NCI-H1092 (cell line): ENCODE results near the gene FARS2.

Source experiments
- DNase-seq: peaks from one replicate; lab custom pipeline; 2025; lab: John Stamatoyannopoulos, UW

The FARS2 gene

DNA sequence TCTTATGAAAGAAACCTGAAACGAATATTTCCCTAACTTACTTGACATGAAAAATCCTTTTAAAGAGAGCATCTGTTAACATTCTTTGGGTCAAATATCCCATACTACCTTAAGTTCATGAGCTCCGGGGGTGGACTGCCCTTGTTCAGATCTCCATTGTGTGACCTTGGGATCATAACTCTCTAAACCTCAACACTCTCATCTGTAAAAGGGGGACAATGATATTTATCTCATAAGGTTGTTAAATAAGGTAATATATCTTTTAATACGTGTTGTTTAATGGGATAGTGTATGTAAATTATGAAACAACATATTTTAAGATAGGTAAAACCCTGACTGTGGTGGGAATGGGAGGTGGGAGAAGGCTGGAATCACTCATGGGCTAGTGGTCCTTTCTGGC is 326.3 kb downstream of the FARS2 start:
- no peak for DNase-seq

DNA sequence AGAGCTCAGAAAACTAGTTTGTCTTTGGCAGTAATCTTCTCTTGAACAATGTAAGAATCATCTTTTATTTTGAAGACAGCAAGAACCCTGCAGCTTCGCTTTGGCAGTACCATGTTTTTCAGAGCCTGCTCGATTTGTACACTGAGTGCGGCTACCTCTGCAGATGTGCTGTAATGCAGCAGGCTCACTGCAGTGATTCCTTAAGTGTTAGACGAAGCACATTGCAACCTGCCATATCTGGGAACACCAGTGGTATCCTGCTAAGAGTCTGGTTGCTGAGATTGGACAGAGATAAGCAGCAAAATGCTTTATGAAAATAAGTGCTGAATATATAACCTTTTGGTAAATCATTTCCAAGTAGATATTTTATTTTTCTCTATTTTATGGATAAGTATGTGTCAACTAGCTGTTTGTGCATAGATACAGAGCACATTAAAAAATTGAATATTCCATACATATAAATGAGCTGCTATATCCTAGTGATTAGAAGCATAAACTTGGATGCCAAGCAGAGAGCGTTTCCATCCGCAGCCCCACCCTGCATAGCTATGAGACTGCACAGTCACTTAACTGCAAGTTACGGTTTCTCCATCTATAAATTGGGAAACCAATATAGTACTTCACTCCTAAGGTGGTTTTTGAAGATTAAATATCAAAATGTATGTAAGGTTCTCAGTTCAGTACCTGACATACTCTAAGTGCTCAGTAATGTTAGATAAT is 328.3 kb downstream of the FARS2 start:
- no peak for DNase-seq

DNA sequence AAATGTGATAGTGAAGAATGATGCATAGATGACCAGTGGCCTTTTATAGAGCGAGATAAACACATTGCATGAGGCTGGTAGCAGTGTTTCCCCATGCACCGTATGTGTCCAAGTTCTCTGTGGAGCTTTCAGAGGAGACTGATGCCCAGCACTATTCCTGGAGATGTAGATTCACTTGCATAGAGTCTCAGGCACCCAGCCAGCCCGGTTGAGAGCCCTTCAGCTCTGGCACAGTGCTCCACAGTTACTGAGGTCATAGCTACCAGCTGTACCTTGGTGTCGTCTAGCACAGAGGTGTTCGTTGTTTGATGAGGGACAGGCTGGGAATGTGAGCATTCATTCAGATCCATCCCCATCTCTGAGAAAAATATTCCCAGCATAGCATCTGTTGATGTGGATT is 328.9 kb downstream of the FARS2 start:
- DNase-seq, result no peak

DNA sequence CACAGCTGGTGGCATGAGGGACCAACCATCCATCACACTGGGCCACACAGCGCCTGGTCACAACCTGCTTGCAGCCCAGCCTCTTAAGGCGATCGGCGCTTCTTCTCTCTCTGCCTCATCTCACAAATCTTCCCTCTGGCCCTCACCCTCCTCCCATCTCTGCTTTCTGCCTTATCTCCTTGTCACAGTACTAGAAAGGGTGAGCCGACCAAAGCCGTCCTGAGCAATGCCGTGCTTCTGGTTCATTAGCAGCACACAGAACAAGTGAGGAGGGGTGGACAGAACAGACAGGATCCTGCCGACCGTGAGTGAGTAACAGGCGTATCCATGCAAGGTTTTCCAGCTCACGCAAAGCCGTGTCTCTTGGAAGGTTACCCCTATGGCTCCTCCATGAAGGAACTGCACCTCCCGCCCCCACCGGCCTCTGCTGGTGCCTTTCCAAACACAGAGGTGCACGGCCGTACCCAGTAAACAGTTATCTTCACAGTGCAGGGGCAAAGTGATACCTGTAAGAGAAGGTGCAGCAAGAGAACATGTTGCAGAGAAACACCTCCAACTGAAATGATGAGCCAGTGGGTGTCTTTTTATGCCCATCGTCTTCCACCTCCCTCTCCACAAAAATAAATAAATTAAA is 331.7 kb downstream of the FARS2 start:
- DNase-seq, result no peak

DNA sequence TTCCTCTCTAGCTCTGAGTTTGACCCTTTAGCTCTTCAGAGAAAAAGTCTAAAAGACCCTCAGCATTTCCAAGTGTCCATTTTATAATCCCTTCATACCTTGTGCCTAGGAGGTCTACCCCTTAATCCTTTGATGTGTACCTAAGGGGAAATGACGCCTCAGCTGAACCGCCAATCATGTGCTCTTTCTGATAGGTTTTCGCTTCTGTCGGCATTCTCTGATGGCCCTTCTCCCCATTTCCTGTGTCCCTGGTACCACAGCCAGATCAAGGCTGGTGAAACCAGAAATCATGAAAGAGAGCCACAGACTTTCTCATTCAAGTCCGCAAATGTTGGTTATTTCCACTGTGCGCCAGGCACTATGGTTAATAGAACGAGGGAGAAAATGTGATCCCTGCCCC is 333.9 kb downstream of the FARS2 start:
- DNase-seq, result no peak

DNA sequence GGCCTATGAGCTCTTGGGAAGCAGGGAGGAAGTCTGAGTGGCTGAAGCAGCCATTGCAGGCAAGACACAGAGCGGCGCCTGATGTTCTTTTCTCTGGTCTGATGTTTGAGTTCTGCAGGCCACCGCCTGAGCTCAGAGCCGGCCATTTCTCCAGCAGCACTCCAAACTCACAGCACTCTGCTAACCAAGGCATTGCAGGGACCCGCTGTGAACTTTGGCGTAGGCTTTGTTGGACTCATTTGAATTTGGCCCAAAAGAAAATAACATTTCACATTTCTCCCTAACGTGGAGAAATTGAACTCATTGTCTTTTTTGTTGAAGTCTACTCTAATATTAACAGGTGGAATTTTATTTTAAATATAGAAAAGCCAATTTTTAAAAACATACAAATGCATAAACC is 336.1 kb downstream of the FARS2 start:
- DNase-seq, result no peak

DNA sequence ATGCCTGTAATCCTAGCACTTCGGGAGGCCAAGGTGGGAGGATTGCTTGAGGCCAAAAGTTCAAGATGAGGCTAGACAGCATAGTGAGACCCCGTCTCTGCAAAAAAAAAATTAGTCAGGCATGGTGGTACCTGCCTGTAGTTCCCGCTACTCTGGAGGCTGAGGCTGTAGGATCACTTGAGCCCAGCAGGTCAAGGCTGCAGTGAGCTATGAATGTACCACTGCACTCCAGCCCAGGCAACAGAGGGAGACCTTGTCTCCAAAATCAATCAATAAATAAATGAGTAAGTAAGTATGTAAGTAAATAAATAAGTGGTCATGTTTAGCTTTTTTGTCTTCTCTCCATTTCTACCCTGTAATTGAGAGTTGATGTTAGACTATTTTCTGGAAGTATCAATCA is 336.8 kb downstream of the FARS2 start:
- DNase-seq, result no peak

DNA sequence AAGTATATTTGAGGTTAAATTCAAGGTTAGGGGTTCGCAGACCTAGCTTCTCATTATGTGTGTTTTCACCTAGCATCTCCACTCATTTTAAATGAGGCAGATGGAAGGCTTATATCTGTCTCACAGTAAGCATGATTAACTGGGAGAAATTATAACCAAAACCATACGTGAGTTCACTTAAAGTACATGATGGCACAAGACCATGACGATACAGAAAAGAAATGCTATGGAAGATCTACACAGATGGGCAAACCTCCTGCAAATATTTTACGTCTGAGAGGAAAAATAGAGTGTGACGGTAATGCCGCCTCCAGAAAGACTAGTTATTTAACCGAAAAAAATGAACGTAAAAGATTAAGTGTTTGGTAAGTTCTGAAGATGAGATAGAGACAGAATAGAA is 337.8 kb downstream of the FARS2 start:
- no peak for DNase-seq

DNA sequence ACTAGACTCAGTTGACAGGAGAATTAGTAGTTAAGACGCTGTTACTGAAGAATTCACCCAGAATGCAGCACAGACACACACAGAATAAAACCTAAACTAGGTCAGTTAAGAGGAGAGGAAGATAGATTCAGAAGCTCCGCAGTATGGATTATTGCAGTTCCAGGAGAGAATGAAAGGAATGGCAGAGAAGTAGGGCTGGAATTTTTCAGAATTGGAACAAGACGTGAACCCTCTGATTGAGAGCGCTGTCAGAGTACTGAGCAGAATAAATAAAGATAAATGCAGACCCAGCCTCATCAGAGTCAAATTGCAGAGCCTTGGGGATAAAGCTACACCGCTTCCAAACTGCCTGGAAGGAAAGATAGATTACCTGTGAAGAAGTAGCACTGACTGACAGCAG is 344.6 kb downstream of the FARS2 start:
- no peak for DNase-seq

DNA sequence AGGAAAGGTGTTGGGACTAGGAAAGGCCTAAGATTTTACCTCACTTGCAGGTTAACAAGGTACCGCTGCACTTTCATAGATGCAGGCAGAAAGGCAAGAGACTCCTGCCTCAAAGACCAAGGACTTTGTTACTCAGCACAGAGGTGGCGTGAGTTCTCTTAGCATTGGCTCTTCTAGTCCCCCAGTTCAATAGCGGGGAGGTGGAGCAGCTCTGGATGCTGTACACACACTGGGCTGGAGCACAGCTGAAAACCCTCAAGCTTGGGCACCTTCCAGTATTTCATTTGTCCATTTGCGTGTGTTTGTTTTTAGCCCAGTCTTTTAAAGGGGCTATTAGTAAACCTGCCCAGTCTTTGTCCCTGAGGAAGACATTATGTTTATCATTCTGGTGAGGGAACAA is 345.2 kb downstream of the FARS2 start:
- DNase-seq, result peak; percentile 8

DNA sequence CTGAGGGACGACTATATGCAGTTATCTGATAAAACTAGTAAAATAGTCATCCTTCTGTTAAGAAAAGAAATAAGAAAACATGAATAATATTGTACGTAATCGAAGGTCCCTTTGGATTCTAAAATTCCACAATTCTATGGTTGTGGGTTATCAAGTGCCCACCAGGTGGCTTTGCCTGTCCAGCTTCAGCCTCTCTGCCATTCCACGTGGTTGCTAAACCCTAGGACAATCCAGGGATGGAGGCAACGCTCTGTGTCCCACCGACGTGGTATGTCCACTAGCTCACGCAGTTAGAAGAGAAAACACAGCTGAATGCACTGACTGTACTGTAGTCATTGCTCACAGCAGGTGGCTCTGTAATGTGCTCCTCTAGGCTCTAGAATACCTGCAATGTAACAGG is 349.3 kb downstream of the FARS2 start:
- no peak for DNase-seq

DNA sequence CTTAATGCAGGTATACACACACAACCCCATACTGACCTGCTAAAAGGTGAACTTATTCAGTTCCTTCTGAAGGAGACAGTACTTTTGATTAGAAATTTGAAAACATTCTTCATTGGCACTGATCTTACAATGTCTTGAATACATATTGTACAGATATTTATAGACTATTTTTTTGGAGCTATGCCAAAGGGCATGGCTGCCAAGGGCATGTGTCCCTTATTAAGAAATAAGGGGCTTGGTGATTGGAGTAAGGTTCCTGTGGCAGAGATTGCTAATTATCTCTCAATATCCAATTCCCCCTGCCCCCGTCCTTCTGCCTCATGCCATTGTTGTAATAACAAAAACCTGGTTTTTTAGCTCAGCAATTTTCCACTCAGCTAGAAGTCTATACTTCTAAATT is 355.9 kb downstream of the FARS2 start:
- DNase-seq, result no peak

DNA sequence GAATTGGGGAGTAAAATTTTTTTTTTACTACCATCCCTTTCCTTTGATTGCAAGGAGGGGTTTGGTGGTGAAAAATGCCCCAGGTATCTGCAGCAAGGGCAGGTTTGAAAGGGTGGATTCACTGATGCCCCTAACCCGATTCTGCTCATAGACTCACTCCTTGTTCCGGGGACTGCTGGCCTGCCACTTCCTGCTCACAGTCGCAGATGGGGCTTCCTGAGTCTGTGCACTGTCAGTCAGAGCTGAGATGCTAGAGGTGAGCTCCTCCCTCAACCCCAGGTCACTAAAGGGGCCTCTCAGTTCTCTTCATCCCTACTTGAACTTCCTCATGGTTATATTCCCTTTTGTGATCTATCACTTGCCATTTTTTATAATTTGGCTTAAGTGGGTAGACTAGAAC is 357.9 kb downstream of the FARS2 start:
- no peak for DNase-seq

DNA sequence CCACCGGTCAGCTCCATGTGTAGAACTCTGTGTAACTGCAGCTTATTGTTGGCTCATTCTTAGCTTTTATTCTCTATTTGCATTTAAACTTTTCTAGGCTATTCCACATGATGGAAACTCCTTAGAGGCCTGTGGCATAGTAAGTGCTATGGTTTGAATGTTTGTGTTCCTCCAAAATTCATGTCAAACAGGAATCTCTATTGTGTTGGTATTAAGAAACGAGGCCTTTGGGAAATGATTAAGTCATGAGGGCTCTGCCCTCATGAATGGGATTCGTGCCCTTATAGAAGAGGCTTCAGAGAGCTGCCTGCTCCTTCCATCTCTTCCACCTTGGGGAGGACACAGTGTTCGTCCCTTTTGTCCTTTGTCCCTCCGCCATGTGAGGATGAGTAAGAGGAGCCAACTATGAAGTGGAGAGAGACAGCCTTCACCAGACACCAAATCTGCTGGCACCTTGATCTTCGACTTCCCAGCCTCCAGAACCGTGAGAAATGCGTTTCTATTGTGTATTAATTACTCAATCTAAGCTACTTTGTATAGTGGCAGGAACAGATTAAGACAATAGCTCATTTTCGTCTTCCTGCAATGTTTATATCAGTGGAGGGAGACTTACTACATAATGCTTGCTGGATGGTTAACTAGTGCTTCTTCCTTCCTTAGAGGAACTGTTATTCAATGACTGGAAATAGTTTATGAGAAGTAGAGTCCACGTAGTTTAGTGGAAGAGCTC is 361.1 kb downstream of the FARS2 start:
- DNase-seq, result no peak

DNA sequence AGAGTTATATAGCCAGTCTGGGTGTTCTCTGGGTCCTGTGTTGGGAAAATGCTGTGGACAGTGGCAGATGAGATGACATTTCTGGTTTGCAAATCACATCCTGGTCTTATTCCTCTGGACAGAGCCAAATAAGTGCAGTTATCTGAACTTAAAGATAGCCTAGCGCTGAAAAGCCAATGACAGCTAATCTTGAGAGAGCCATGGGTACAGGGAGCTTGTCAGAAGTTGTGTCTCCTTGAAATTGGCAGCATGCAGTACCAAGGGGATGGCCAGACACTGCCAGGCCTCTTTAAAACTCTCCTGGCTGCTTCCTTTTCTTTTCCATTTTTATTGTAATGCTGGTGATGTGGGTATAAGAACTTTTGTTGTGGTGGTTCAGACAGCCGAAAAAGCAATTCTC is 362.5 kb downstream of the FARS2 start:
- DNase-seq, result no peak

DNA sequence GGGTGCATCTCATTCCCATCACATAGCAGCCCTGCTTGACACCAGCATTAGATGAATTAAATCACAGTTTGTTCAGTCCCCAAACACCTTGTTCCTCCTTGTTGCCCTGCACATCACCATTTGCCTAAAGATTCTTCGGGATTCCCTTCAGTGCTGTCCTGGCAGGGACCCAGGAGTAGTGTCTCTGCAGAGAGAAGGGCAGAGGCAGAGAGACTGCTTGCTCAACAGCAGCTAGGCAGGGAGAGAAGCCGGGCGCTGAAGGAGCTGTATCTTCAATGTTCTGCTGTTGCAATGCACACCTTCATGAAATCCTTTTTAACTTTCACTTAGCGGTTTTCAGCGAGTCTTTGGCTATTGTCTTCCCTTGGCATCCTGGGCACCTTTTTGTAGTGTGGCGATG is 362.9 kb downstream of the FARS2 start:
- DNase-seq, result no peak

DNA sequence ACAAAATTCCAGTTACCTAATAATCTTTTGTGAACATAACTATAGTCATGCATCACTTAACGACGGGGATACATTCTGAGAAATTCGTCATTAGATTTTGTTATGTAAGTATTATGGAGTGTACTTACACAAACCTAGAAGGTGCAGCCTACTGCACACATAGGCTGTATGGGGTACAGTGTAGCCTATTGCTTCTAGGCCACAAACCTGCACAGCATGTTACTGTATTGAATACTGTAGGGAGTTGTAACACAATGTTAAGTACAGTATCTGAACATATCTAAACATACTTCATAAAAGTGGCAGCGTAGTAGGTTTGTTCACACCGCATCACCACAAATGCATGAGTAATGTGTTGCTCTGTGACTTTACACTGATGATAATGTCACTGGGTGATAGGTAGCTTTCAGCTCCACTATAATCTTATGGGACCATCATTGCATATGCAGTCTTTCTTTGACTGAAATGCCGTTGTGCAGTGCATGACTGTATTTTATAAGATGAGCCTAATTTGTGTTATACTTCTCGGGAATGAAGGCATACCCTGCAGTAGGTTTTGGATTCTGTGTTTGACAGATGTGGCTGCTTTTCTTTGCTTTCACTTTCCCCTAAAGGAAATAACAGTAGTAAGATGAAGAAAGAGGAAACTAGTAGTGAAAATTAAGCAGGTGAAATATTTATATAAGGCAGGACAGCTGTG is 365.6 kb downstream of the FARS2 start:
- DNase-seq, result no peak

DNA sequence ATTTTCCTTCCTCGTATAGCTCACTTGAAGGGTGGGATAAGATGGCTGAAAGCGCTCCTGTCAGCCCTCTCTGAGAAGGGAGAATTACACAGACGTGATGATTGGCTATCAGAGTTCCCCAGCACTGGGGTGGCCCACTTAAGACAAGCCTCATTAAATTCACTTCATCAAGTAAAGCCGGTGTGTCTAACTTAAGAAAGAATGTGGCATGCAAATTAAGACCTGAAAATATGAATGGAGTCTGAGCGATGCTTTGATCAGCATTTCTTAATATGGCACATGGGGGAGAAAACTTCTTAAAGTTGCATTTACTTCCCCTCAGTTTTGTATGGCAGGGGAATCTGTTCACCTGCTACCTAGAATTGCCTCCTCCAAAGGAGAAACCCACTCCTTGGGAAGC is 369.3 kb downstream of the FARS2 start:
- DNase-seq, result no peak

DNA sequence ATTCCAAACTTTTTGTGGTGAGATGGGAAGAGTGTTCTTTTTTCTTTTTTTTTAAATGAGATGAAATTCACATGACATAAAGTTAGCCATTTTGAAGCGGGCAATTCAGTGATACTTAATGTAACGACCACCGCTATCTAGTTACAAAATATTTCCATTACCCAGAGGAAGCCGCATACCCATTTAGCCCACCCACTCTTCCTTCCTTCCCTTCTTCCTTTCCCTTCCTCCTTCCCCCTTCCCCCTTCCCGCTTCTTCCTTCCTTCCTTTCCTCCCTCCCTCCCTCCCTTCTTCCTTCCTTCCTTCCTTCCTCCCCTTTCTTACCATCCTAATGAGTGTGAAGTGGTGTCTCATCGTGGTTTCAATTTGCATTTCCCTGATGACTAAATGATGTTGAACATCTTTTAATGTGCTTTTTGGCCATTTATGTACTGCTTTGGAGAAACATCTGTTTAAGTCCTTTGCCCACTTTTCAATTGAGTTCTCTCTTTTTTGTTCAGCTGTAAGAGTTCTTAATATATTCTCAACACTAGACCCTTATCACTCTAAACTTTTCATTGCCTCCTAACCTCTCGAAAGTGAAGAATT is 371.1 kb downstream of the FARS2 start:
- DNase-seq, result no peak

DNA sequence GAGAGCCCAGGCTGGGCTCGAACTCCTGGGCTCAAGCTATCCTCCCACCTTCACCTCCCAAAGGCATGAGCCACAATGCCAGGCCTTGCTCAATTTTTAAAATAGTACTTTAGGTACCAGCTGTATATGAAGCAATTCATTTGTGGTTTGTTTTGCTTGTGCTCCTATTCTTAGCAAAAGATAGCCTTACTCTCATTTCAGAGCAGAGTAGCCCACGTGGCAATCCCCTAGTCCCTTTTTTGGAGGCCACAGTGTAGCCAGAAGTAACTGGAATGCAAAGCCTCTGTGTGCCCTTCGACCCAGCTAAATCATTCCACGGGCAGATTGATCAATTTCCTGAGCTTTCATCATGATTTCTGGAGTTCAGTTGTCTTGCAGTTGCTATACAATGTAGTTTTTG is 373.2 kb downstream of the FARS2 start:
- DNase-seq, result no peak

DNA sequence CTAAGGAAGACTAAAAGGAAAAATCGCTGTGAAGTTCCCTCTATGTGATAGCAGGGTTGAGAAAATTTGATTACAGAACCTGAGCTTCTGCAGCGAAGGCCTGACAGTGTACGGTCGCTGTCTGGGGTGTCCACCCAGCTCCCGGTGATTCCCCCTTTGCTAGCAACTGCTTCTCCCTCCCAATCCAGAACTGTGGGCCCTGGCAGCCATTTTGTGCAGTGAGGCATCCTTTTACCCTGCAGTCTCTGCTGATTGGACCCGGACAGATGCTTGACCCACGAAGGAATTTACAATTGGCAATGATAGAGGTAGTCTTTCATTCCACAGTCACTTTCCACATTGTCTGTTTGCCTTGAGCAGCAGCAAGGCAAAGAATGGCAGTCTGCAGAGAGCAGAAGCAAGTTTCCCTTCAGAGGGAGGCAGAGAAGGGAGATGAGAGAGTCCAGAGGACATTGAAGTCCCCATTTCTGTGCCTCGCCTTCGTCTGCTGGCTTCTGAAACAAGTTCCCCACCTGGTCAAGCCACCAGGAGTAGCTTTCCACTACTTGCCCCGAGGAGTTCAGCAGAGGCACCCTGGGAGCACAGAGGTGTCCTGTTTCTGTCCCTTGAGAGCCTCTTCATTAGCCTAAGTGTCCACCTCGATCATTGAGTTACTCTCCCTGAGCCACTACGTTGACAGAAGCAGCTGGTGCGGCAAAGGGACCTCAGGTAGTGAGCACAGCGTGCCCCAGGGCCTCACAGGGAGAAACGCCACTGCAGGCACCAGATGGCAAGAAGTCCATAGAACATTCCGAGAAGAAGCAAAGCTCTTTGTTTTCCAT is 375.1 kb downstream of the FARS2 start:
- DNase-seq, result no peak

DNA sequence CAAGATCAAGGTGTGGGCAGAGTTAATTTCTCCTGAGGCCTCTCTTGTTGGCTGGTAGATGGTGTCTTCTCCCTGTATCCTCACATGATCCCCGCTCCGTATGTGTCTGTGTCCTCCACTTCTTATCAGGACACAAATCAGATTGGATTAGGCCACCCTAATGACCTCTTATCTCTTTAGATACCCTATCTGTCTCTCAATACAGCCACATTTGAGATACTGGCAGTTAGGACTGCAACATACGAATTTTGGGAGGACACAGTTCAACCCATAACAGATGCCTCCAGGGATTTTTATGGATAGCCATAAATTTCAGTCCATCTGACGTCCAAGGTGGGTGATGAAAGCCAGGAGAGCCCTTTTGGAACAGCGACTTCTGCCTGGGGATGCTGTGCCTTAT is 376.4 kb downstream of the FARS2 start:
- no peak for DNase-seq
